HCT116 (cell line): ENCODE measurements around the gene ARL15. TPM values are rescaled to one million over a fixed set of nuclear protein-coding genes. Genes with fewer than 3 reads are reported as not detected.

ENCODE experiments used
- ATAC-seq: fragments of 200-7000 bp; cut with Tn5 transposase; 2 replicates; pipeline ENCODE4 v1.9.1; 2020; ENCODE audit warnings: mild to moderate bottlenecking, moderate library complexity
- BruUV-seq: library from RNA; stranded (reverse); fragments of 400-500 nt; replicated peaks from 2 replicates; lab custom pipeline; 2021; lab: Mats Ljungman, UMichigan
- CTCF ChIA-PET: fragments of 300-600 bp; sonication (Branson Sonifier 250); formaldehyde crosslinking; loops from one replicate; lab custom pipeline; 2021; ENCODE audit warnings: antibody characterized with exemption; lab: Charles Lee
- POLR2A ChIA-PET: fragments of 300-600, 350-600 bp; sonication (Branson Sonifier 250); formaldehyde crosslinking; loops from one replicate; lab custom pipeline; 2021; ENCODE audit warnings: antibody characterized with exemption; lab: Charles Lee
- RAD21 ChIA-PET, 2 experiments: fragments of 300-600 bp; sonication (Branson Sonifier 250); formaldehyde crosslinking; loops; one replicate each; lab custom pipeline; 2023; ENCODE audit warnings: low total read pairs in 2 of 2; ENCODE audit not compliant: uncharacterized antibody in 2 of 2, unreplicated experiment in 2 of 2, low non-redundant PET in 1 of 2; lab: Charles Lee
- DNase-seq: peaks from one replicate; pipeline ENCODE4 v3.0.0-alpha.2; 2010; ENCODE audit warnings: low read depth, low spot score
- H2AFZ ChIP-seq: fragments of 200-600 bp; shearing (Covaris generic), sonication (generic); 2 replicates; pipeline ENCODE4 v1.6.1; 2017; ENCODE audit warnings: low read depth, mixed run types, mixed read lengths, antibody characterized with exemption, low read length; ENCODE audit not compliant: poor library complexity, severe bottlenecking
- H3K27ac ChIP-seq: 2 replicates; pipeline ENCODE4 v1.5.1; 2012; ENCODE audit warnings: low read depth, low read length
- H3K27me3 ChIP-seq: fragments of 200-600 bp; sonication (generic); 2 replicates; pipeline ENCODE4 v1.6.1; 2016; ENCODE audit warnings: mixed run types, low read length, mixed read lengths; ENCODE audit not compliant: insufficient read depth
- H3K36me3 ChIP-seq, 2 experiments: fragments of 200-500 bp in 1 of 2; fragments of 200-600 bp in 1 of 2; sonication (Bioruptor generic) in 1 of 2; sonication (generic) in 1 of 2; 2 replicates each; pipeline versions ENCODE4 v1.5.1 to v1.6.1; 2014 to 2016; ENCODE audit warnings: low read length in 2 of 2, inconsistent platforms in 1 of 2, mixed read lengths in 1 of 2, mixed run types in 1 of 2; ENCODE audit not compliant: insufficient read depth in 2 of 2, control insufficient read depth in 1 of 2
- H3K4me1 ChIP-seq, 2 experiments: fragments of 200-600 bp in 1 of 2; sonication (generic) in 1 of 2; 2 replicates each; pipeline versions ENCODE4 v1.5.1 to v1.6.1; 2012 to 2017; ENCODE audit warnings: low read length in 2 of 2, inconsistent platforms in 1 of 2, mild to moderate bottlenecking in 1 of 2, mixed read lengths in 1 of 2, mixed run types in 1 of 2, moderate library complexity in 1 of 2; ENCODE audit not compliant: insufficient read depth in 2 of 2, control insufficient read depth in 1 of 2
- H3K4me2 ChIP-seq: fragments of 200-600 bp; sonication (generic); 2 replicates; pipeline ENCODE4 v1.6.1; 2017; ENCODE audit warnings: mixed run types, low read length, mixed read lengths
- H3K4me3 ChIP-seq, 2 experiments: fragments of 200-600 bp in 1 of 2; sonication (generic) in 1 of 2; replicated peaks in 1 of 2; 2 replicates each; pipeline ENCODE4 v1.5.1; 2011 to 2016; ENCODE audit warnings: low read length in 2 of 2, control low read depth in 1 of 2, low read depth in 1 of 2, mild to moderate bottlenecking in 1 of 2, mixed read lengths in 1 of 2, mixed run types in 1 of 2
- H3K79me2 ChIP-seq: fragments of 200-600 bp; sonication (generic); 2 replicates; pipeline ENCODE4 v1.6.1; 2017; ENCODE audit warnings: mild to moderate bottlenecking, mixed run types, low read length, moderate library complexity, mixed read lengths; ENCODE audit not compliant: insufficient read depth
- H3K9ac ChIP-seq: fragments of 200-600 bp; sonication (generic); 2 replicates; pipeline ENCODE4 v1.6.1; 2016; ENCODE audit warnings: low read length, mixed read lengths
- H3K9me2 ChIP-seq: fragments of 200-600 bp; sonication (generic), shearing (Covaris generic); 2 replicates; pipeline ENCODE4 v1.6.1; 2017; ENCODE audit warnings: mixed run types, mild to moderate bottlenecking, moderate library complexity; ENCODE audit not compliant: insufficient read depth
- H3K9me3 ChIP-seq, 2 experiments: fragments of 200-500 bp in 1 of 2; fragments of 200-600 bp in 1 of 2; sonication (Bioruptor generic) in 1 of 2; sonication (generic) in 1 of 2; 2 replicates each; pipeline ENCODE4 v1.6.1; 2014 to 2017; ENCODE audit warnings: low read length in 2 of 2, mixed read lengths in 2 of 2, inconsistent platforms in 1 of 2, low read depth in 1 of 2, mild to moderate bottlenecking in 1 of 2, mixed run types in 1 of 2, moderate library complexity in 1 of 2; ENCODE audit not compliant: control insufficient read depth in 1 of 2, insufficient read depth in 1 of 2
- H4K20me1 ChIP-seq: fragments of 200-600 bp; sonication (generic), shearing (Covaris generic); 2 replicates; pipeline ENCODE4 v1.6.1; 2017; ENCODE audit warnings: mixed run types, mild to moderate bottlenecking, moderate library complexity; ENCODE audit not compliant: insufficient read depth
- CBX3 ChIP-seq: IDR thresholded peaks from 2 replicates; pipeline ENCODE4 v1.6.1; 2012; ENCODE audit warnings: low read depth
- CEBPB ChIP-seq: IDR thresholded peaks from 2 replicates; pipeline ENCODE4 v1.6.1; 2012; ENCODE audit warnings: low read depth
- EGR1 ChIP-seq: IDR thresholded peaks from 2 replicates; pipeline ENCODE4 v1.6.1; 2012; ENCODE audit warnings: low read depth
- ELF1 ChIP-seq: IDR thresholded peaks from 2 replicates; pipeline ENCODE4 v1.6.1; 2012; ENCODE audit warnings: low read depth, borderline replicate concordance
- EZH2 ChIP-seq: fragments of 200-600 bp; sonication (generic); IDR thresholded peaks from 2 replicates; pipeline ENCODE4 v1.6.1; 2017; ENCODE audit warnings: antibody characterized with exemption, mixed run types
- EZH2phosphoT487 ChIP-seq: fragments of 200-600 bp; IDR thresholded peaks from 2 replicates; pipeline ENCODE4 v1.6.1; 2018; ENCODE audit warnings: antibody characterized with exemption, borderline replicate concordance
- FOSL1 ChIP-seq: IDR thresholded peaks from 2 replicates; pipeline ENCODE4 v1.6.1; 2012; ENCODE audit warnings: low read depth
- JUND ChIP-seq: IDR thresholded peaks from 2 replicates; pipeline ENCODE4 v1.6.1; 2012
- POLR2A ChIP-seq: IDR thresholded peaks from 2 replicates; pipeline ENCODE4 v1.7.0; 2011; ENCODE audit warnings: borderline replicate concordance; ENCODE audit not compliant: insufficient read depth, insufficient read length; ENCODE audit errors: extremely low read depth
- POLR2AphosphoS5 ChIP-seq: IDR thresholded peaks from 2 replicates; pipeline ENCODE4 v1.6.1; 2011; ENCODE audit warnings: mild to moderate bottlenecking, low read depth, low read length, moderate library complexity
- SP1 ChIP-seq: IDR thresholded peaks from 2 replicates; pipeline ENCODE4 v1.6.1; 2012; ENCODE audit warnings: low read depth
- SRF ChIP-seq: IDR thresholded peaks from 2 replicates; pipeline ENCODE4 v1.6.1; 2012; ENCODE audit warnings: low read depth
- TCF7L2 ChIP-seq: IDR thresholded peaks from 2 replicates; pipeline ENCODE4 v1.7.0; 2011; ENCODE audit warnings: borderline replicate concordance, inconsistent platforms; ENCODE audit not compliant: insufficient read depth, insufficient read length; ENCODE audit errors: extremely low read depth
- YY1 ChIP-seq: IDR thresholded peaks from 2 replicates; pipeline ENCODE4 v1.6.1; 2011; ENCODE audit warnings: low read length, low read depth, moderate library complexity, mild to moderate bottlenecking; ENCODE audit not compliant: insufficient replicate concordance; ENCODE audit errors: extremely low read depth
- ZNF274 ChIP-seq: fragments of 200-500 bp; sonication (Bioruptor generic); IDR thresholded peaks from 2 replicates; pipeline ENCODE4 v1.6.1; 2014; ENCODE audit warnings: mild to moderate bottlenecking, low read depth, low read length, inconsistent platforms
- intact Hi-C: fragments of 100-400 bp; cut with micrococcal nuclease; formaldehyde crosslinking; loops from 2 replicates; pipeline ENCODE4 v1.10.0; 2022
- total RNA-seq: library from RNA; stranded (reverse); gene quantifications from one replicate; pipeline ENCODE4 v1.2.1, GENCODE V29; 2021; ENCODE audit not compliant: unreplicated experiment
- TF ChIP-seq, protein P1 (sequence below): IDR thresholded peaks from 2 replicates; pipeline ENCODE4 v1.6.1; 2012; ENCODE audit warnings: low read depth
- TF ChIP-seq, protein P2 (sequence below): IDR thresholded peaks from 2 replicates; pipeline ENCODE4 v1.6.1; 2012
- TF ChIP-seq, protein P3 (sequence below): IDR thresholded peaks from 2 replicates; pipeline ENCODE4 v1.6.1; 2011; ENCODE audit warnings: mild to moderate bottlenecking, low read length, moderate library complexity; ENCODE audit not compliant: insufficient replicate concordance; ENCODE audit errors: extremely low read depth
- TF ChIP-seq, protein P4 (sequence below): IDR thresholded peaks from 2 replicates; pipeline ENCODE4 v1.6.1; 2012

Gene ARL15
- total RNA-seq, 1 experiment from 2014 or later = 15.0 TPM

DNA sequence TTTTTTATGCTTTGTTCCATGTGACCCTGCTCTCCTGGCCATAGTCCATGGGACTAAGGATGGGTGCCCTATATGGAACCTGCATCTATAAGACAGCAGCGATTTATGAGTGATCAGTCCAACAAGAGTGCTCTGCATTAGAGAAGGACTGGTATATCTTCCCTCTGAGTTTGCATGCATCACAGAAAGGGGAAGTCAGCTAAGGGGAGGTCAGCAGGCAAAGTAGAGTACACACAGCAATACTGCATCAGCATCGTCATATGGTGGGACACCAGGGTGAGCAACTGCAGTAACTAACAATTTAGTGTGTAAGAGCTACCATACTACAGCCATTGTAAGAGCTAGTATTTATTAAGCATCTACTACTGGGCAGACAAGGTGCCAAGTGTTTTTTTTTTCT is 438.6 kb downstream of the ARL15 start:
- no peaks in the 10 kb centered on the region for H3K9me2 ChIP-seq
- RAD21 ChIA-PET = no interaction called here
- no peak for ATAC-seq
- no peaks in the 10 kb centered on the region for H3K9me3 ChIP-seq
- CTCF ChIA-PET = no interaction called here
- no peak overlapping the region for H3K27ac ChIP-seq
- DNase-seq = no peak
- no peaks in the 10 kb centered on the region for H3K4me1 ChIP-seq
- no peaks in the 10 kb centered on the region for H3K79me2 ChIP-seq
- H3K27me3 ChIP-seq = no peaks in the 10 kb centered on the region
- no peak overlapping the region for H3K4me3 ChIP-seq
- intact Hi-C loops = loop anchor here (2.0 to 5.0 kb wide), 2 partner anchors 346 to 393 kb away; no protein-coding TSS in a partner anchor
- BruUV-seq = no TSS peak
- TF ChIP-seq CEBPB = no peak
- TF ChIP-seq EZH2phosphoT487 = no peak
- TF ChIP-seq, protein P1, sequence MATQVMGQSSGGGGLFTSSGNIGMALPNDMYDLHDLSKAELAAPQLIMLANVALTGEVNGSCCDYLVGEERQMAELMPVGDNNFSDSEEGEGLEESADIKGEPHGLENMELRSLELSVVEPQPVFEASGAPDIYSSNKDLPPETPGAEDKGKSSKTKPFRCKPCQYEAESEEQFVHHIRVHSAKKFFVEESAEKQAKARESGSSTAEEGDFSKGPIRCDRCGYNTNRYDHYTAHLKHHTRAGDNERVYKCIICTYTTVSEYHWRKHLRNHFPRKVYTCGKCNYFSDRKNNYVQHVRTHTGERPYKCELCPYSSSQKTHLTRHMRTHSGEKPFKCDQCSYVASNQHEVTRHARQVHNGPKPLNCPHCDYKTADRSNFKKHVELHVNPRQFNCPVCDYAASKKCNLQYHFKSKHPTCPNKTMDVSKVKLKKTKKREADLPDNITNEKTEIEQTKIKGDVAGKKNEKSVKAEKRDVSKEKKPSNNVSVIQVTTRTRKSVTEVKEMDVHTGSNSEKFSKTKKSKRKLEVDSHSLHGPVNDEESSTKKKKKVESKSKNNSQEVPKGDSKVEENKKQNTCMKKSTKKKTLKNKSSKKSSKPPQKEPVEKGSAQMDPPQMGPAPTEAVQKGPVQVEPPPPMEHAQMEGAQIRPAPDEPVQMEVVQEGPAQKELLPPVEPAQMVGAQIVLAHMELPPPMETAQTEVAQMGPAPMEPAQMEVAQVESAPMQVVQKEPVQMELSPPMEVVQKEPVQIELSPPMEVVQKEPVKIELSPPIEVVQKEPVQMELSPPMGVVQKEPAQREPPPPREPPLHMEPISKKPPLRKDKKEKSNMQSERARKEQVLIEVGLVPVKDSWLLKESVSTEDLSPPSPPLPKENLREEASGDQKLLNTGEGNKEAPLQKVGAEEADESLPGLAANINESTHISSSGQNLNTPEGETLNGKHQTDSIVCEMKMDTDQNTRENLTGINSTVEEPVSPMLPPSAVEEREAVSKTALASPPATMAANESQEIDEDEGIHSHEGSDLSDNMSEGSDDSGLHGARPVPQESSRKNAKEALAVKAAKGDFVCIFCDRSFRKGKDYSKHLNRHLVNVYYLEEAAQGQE = no peak
- no peak for TF ChIP-seq CBX3
- TF ChIP-seq, protein P2, sequence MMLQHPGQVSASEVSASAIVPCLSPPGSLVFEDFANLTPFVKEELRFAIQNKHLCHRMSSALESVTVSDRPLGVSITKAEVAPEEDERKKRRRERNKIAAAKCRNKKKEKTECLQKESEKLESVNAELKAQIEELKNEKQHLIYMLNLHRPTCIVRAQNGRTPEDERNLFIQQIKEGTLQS = no peak
- TF ChIP-seq, protein P3, sequence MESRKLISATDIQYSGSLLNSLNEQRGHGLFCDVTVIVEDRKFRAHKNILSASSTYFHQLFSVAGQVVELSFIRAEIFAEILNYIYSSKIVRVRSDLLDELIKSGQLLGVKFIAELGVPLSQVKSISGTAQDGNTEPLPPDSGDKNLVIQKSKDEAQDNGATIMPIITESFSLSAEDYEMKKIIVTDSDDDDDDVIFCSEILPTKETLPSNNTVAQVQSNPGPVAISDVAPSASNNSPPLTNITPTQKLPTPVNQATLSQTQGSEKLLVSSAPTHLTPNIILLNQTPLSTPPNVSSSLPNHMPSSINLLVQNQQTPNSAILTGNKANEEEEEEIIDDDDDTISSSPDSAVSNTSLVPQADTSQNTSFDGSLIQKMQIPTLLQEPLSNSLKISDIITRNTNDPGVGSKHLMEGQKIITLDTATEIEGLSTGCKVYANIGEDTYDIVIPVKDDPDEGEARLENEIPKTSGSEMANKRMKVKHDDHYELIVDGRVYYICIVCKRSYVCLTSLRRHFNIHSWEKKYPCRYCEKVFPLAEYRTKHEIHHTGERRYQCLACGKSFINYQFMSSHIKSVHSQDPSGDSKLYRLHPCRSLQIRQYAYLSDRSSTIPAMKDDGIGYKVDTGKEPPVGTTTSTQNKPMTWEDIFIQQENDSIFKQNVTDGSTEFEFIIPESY = no peak
- no peak for TF ChIP-seq SRF
- no peak for TF ChIP-seq FOSL1
- TF ChIP-seq EGR1 = no peak
- no peak for TF ChIP-seq ELF1
- TF ChIP-seq TCF7L2 = no peak
- TF ChIP-seq ZNF274 = no peak
- TF ChIP-seq, protein P4, sequence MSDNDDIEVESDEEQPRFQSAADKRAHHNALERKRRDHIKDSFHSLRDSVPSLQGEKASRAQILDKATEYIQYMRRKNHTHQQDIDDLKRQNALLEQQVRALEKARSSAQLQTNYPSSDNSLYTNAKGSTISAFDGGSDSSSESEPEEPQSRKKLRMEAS = no peak
- TF ChIP-seq POLR2AphosphoS5 = no peak
- TF ChIP-seq SP1 = no peak
- no peak for TF ChIP-seq EZH2
- TF ChIP-seq YY1 = no peak
- TF ChIP-seq JUND = no peak
- TF ChIP-seq POLR2A = no peak
- no peak overlapping the region for H3K9ac ChIP-seq
- no peak overlapping the region for H2AFZ ChIP-seq
- POLR2A ChIA-PET = no interaction called here
- H4K20me1 ChIP-seq = no peaks in the 10 kb centered on the region
- H3K36me3 ChIP-seq = no peaks in the 10 kb centered on the region
- H3K4me2 ChIP-seq = no peak overlapping the region
